GM19035 (cell line): ENCODE results near the gene MTHFSD.

Experiments used
- ATAC-seq: cut with Tn5 transposase; IDR thresholded peaks from one replicate; pipeline ENCODE4 v1.9.1; 2021; ENCODE audit not compliant: unreplicated experiment

Gene MTHFSD

DNA sequence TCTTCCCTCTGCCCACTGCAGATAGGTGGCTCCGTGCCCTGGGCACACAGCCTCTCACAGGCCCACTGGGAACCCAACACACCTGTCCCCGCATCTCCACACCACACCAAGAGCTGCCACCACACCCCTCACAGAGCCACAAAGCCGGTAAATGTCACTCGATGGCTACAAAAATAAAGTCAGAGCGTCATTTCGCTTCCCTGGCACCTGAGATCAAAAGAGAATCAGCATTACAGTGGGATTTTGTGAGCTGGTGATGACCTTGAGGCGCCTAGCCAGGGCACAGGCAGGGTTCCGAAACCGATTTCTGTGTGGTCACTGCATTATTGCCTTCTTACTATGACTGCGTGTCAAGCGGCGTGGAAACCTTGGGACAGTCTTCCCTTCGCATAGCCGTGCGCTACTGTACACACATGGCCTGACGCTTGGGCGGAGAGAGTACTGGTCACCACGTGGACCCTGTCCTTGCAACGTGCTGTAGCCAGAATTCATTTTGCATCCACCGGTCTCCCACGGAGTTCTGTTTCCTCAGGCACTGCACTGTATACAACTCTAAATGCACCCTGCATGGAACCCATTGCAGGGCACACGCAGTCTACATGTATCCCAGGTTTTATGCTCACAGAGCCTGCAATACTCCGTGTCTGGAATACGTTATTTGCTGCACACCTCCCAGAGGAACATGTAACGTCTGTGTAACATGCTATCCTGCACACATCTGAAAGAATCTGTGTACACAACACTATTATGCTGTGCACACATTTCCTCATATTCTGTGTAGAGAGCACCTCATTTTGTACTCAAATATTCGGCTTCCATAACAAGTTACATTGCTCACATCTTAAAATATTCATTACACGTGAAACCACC lies 50.5 kb downstream of the MTHFSD start:
- no peak for ATAC-seq

- ATAC-seq = no peak
Observed at GRCh38 chr16:86503830-86504229, 51.2 kb downstream of the MTHFSD start.

DNA sequence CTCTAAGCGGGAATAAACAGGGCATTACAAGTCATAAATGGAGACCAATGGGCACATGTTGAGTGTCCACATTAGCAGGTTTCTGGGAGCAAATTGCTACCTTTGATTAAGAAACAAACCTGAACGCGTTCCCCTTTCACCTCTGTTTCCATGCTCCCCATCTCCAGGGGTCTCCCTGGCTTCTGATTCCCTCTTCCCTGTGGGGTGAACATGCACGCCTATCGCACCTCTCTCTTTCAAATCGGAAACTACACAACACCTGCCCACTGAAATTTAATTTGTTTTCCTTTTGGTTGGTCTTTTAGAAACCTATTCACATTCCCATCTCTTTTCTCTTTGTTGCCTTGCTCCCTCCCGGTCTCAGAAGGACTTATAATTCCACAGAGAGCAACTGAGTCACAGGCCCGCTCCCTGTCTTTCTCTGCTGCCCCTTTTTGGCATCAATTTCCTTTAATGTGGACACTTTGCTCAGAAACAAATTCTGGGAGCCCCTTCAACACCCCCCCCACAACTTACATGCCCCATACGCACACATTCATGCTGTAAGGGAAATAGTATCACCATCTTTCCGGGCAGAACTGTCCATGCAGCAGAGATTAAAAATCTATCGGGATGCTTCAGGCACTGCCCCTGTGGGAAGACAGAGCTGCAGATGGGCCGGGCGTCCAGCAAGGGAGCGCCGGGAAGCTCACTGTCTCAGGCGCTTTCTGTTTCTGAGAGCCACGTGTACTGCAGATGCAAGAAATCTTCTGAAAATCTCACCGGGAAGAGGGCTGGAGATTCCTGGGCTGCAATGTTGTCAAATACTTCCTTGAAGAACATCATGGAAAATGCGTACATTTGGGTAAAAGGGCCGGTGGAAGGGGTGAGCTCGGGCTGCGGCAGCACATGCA lies 51.9 kb downstream of the MTHFSD start:
- no peak for ATAC-seq

GRCh38 chr16:86501989-86502855 lies 52.8 kb downstream of the MTHFSD start:
- ATAC-seq = no peak

DNA sequence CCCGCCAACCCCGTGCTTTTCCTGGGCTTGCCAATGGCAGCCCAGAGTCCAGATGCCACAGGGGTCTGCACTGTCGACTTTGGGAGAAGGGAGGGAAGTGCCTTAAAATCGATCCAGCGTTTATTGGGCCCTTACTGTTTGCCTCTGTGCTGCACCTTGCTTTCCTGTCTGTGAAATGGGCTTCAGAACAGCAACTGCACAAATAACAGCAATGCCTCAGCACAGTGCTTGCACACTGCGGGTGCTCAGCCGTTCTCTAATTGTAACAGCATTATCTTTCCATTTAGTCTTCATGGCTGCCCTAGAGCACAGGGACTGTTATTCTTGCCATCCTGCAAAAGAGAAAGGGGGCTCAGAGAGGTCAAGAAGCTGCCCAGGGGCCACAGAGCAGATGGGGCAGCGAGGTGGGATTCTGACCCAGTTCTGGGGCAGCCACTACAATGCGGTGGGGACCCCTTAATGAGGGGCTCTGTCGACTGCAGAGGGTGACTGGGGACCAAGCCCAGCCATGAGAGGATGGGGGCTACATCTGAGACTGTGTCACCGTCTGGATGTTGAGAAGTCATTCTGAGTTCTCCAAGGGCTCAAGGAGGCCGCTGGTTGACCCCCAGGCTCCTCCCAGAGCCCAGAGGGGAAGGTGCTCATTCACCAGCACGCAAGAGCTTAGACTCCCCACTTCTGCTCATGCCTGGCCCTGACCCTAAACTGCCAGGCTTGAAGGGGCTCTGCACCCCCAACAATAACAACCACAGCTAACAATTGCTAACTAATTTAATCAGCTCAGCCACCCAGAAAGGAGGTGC lies 54.1 kb downstream of the MTHFSD start:
- ATAC-seq = no peak

- no peak for ATAC-seq
Observed at GRCh38 chr16:86499889-86500707, 54.9 kb downstream of the MTHFSD start.

GRCh38 chr16:86499440-86499786 lies 55.6 kb downstream of the MTHFSD start:
- no peak for ATAC-seq

GRCh38 chr16:86498671-86499439 lies 56.2 kb downstream of the MTHFSD start:
- no peak for ATAC-seq

DNA sequence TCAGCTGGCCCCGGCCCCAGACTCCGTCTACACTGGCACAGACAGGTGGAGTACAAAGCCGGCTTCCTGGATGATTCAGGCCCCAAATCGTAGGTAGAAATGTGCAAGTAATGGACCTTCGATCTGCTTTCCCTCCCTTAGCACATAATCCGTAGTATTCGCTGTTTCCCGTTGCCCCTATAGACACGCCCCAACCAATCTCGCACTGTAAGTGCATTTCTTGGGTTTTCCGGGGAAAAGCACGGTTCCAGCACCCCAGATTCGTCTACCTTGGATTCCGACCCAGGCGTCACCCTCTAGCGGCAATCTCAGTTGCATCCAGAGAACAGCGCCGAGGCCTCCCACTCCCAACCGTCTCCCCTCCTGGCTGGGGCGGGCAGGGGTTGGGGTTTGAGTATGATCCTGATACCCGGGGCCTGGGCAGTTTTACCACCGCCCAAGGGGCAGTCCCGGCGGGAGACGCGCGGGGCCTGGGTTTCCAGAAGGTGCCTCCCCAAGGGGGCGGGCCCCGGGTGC lies 56.8 kb downstream of the MTHFSD start:
- no peak for ATAC-seq

DNA sequence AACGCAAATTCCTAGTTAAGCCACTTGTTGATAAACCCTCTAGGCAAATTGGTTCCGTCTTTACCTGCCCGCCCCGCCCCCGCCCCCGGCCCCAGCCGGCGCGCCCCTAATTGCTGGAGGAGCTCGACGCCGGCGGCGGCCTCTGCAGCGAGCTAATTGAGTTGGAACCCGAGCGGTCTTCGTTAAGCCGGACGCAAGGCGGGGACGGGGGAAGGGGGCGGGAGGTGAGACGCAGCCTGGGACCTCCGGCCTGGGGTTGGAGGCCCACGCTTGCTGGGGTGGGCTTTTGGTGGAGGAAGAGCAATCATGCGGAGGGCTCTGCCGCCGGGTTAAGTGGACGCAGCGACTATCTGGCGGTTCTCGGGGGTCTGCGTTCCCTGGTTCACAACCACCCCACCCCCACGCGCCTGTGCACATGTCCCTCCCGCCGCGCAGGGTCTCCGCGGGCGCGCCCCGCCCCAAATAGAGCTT lies 57.4 kb downstream of the MTHFSD start:
- no peak for ATAC-seq

DNA sequence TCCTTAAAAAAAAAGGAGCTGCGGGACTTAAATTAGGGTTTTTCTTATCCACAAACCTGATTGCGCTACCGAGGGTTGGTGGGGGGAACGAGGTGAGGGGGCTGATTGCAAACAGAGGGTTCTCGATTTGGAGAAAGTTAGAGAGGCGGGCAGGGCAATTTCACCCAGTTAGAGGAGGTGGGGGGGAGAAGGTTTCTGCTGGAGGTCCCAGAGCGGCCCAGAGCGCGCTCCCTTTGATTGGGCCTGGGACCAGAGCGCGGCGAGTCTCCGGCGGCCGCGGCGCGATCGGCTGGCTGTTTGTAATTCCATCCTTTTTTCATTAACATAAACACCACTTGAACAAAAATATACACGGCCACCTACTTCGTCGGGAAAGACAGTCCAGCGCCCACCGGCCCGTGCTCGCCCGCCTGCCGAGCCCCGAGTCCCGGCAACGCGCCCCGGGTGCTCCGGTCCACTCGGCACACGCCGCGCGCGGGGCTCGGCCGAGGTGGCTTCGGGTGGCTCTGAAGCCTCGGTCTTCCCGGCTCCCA lies 58.0 kb downstream of the MTHFSD start:
- no peak for ATAC-seq

DNA sequence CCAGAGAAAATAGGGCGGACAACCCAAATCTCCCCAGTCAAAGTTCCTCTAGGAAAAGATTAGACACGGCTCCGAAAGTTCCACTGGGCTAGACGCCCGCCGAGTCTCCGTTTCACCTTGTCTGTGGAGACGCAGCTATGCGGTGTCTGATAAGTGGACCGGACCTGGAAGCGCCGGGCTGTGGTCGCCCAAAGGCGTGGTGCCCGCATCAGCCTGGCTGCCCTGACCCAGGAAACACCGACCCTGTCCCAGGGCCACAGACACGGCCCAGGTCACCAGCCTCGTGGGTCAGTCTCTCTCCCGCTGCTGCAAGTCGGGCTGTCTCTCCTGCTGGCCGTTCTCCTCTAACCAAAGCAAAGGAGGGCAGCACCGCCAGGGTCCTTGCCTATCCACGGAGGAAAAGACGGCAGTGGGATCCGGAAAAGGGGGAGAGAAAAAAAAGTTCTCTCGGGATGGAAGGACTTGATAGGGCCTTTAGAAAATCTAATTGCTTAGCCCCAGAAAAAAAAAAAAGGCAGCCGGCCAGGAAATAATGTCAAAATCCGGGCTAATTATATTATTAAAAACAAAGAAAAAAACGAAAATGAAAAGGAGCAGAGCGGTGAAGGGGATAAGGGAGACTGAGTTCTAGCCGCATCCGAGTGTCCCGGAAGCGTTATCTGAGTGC lies 58.6 kb downstream of the MTHFSD start:
- no peak for ATAC-seq

GRCh38 chr16:86495756-86496261 lies 59.2 kb downstream of the MTHFSD start:
- no peak for ATAC-seq

- no peak for ATAC-seq
Observed at GRCh38 chr16:86495357-86495701, 59.7 kb downstream of the MTHFSD start.

DNA sequence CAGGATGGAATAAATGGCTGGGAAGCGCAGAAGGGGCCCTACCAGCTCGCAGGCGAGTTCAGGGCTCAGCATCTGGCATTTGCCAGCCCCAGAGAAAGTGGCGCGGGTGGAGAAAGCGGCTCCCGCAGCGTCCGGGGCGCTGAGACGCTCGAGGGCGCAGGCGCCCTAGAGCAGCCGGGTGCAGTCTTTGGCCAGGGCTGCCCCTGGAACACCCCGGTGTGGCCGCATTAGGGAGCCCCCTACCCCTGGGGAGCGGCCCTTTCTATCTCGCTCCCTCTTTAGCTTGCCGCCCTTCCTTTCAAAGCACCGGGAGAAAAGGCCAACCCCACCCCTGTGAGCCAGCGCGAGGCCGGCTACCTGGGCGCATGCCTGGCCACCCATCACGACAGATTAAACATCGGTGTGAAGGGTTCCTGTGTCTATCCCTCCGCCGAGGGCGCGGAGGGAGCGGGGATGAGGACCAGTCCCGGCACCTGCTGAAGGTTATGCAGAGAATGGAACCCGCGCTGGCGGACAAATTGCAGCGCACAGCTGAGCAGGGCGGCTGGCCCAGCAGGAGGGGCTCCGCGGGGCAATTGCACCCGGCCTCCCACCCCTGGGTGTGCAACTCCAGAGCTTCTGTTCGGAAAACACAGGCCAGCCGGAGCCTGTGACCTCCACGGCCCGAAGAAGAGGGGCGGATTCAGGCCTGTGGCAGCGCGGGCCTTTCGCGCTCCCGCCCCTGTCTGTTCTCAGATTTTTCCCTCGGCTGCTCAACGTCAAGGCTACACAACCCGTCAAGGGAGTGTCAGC lies 60.3 kb downstream of the MTHFSD start:
- no peak for ATAC-seq

DNA sequence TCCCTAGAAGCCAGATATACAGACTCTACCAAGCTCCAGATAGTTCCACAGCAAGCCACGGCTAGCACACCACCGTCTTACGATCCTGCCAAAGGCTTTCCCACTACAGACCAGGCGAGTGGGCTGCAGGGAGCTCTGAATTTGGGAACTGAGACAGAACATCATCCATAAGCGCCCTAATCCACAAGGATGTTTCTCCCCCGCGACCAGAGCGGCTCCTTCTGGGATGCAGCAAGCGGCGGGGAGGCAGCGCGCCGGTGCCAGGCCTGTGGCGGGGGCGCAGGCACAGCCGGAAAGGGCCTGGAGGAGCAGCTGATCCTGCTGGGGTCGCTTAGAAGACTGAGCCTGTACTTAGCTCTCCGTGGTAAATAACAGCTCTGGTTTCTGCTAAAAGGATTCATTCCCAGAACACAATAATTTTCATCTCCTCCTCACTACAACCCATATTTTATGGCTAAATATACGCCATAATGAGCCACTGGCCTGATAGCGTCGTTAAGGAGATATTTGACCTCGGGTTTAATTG lies 60.9 kb downstream of the MTHFSD start:
- no peak for ATAC-seq
